Measurements from ENCODE around the gene GRB10. TPM values are rescaled to one million over a fixed set of nuclear protein-coding genes. Genes with fewer than 3 reads are reported as not detected.

The GRB10 gene
- total RNA-seq, 1 donor from 2014 or later = not detected

GRCh38 chr7:50651271-50651989, 131.3 kb downstream of the GRB10 start:
- Mint-ChIP-seq H3K27me3 (peaks cover 7% of the 10 kb centered on the region), H3K9me3 (no peaks in the 10 kb centered on the region), H3K36me3 (ENCODE audit: low read depth) (no peaks in the 10 kb centered on the region), H3K4me1 (no peaks in the 10 kb centered on the region), H3K27ac (no peak overlapping the region), H3K4me3 (no peak overlapping the region)
- TF ChIP-seq CTCF (IDR thresholded peaks at IDR 0.05) = no peak
- intact Hi-C loops (cut with micrococcal nuclease) = no loop called here
- DNase-seq (no peak), ATAC-seq (ENCODE audit: low read depth) (no peak)
- ChIA-PET POLR2A (no interaction called here), CTCF (no interaction called here)

GRCh38 chr7:50650057-50650664, 132.5 kb downstream of the GRB10 start:
- intact Hi-C loops (cut with micrococcal nuclease) = no loop called here
- Mint-ChIP-seq H3K36me3 (ENCODE audit: low read depth) (no peaks in the 10 kb centered on the region), H3K27me3 (peaks cover 2% of the 10 kb centered on the region), H3K4me1 (no peaks in the 10 kb centered on the region), H3K4me3 (no peak overlapping the region), H3K27ac (no peak overlapping the region), H3K9me3 (no peaks in the 10 kb centered on the region)
- DNase-seq (no peak), ATAC-seq (ENCODE audit: low read depth) (no peak)
- TF ChIP-seq CTCF (IDR thresholded peaks at IDR 0.05) = no peak
- CTCF ChIA-PET = no interaction called here
- POLR2A ChIA-PET = no interaction called here

- Mint-ChIP-seq H3K9me3 (no peaks in the 10 kb centered on the region), H3K27ac (no peak overlapping the region), H3K4me1 (no peaks in the 10 kb centered on the region), H3K4me3 (no peak overlapping the region), H3K27me3 (peaks cover 1% of the 10 kb centered on the region), H3K36me3 (ENCODE audit: low read depth) (no peaks in the 10 kb centered on the region)
- ATAC-seq (ENCODE audit: low read depth) (no peak), DNase-seq (no peak)
- intact Hi-C loops (cut with micrococcal nuclease) = no loop called here
- POLR2A ChIA-PET = no interaction called here
- CTCF ChIA-PET = no interaction called here
- TF ChIP-seq CTCF (IDR thresholded peaks at IDR 0.05) = no peak
These were observed 133.3 kb downstream of the GRB10 start for GRCh38 chr7:50649259-50649885.

GRCh38 chr7:50648570-50649169, 134.0 kb downstream of the GRB10 start:
- ATAC-seq (ENCODE audit: low read depth) (no peak), DNase-seq (no peak)
- Mint-ChIP-seq H3K36me3 (ENCODE audit: low read depth) (no peaks in the 10 kb centered on the region), H3K4me1 (no peaks in the 10 kb centered on the region), H3K27ac (no peak overlapping the region), H3K4me3 (no peak overlapping the region), H3K27me3 (peaks cover 1% of the 10 kb centered on the region), H3K9me3 (no peaks in the 10 kb centered on the region)
- TF ChIP-seq CTCF (IDR thresholded peaks at IDR 0.05) = no peak
- ChIA-PET POLR2A (no interaction called here), CTCF (no interaction called here)
- intact Hi-C loops (cut with micrococcal nuclease) = no loop called here

- Mint-ChIP-seq H3K36me3 (ENCODE audit: low read depth) (no peaks in the 10 kb centered on the region), H3K9me3 (no peaks in the 10 kb centered on the region), H3K27ac (no peak overlapping the region), H3K27me3 (no peaks in the 10 kb centered on the region), H3K4me1 (no peaks in the 10 kb centered on the region), H3K4me3 (no peak overlapping the region)
- TF ChIP-seq CTCF (IDR thresholded peaks at IDR 0.05) = no peak
- no peak for ATAC-seq (ENCODE audit: low read depth)
- intact Hi-C loops (cut with micrococcal nuclease) = no loop called here
- DNase-seq = no peak
- POLR2A ChIA-PET = no interaction called here
- CTCF ChIA-PET = no interaction called here
These were observed 134.6 kb downstream of the GRB10 start for GRCh38 chr7:50648076-50648475.

Measured in activated B cell treated with CpG ODN at 0.5 μM for 24 hours (primary cell).